GM18868 (cell line): ENCODE measurements around the gene PIAS1.
"Not testable (repeated sequence)": the region's sequence is repeated elsewhere in the genome, so short reads cannot be mapped to it uniquely, and the experiment has no call there.

Experiments used
- ATAC-seq: cut with Tn5 transposase; IDR thresholded peaks from one replicate; pipeline ENCODE4 v1.9.1; 2021; ENCODE audit warnings: mild to moderate bottlenecking, moderate library complexity; ENCODE audit not compliant: unreplicated experiment

The PIAS1 gene

GRCh38 chr15:68200016-68200861 lies 146.1 kb downstream of the PIAS1 start:
- ATAC-seq: no peak

GRCh38 chr15:68201153-68201878 lies 147.2 kb downstream of the PIAS1 start:
- ATAC-seq: no peak

DNA sequence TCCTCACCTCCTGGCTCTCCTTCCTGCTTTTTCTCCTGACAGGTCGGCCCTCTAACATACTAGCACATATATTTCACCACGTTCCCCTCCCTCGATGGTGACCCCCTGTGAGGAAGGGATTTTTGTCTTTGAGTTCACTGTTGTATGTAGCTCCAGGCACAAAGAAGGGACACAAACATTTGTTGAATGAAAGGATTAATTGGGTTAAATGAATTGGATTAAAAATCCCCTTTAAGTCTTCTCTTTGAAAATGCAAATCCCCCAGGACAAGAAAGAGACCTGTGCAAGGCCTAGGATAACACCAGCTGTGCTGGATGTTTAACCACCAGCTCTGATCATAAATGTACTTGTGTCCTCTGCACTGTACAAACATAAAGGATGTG lies 147.8 kb downstream of the PIAS1 start:
- no peak for ATAC-seq

GRCh38 chr15:68202994-68203393 lies 148.9 kb downstream of the PIAS1 start:
- ATAC-seq: not testable (repeated sequence)

- ATAC-seq: no peak
Measured at GRCh38 chr15:68203486-68203885, 149.4 kb downstream of the PIAS1 start.

DNA sequence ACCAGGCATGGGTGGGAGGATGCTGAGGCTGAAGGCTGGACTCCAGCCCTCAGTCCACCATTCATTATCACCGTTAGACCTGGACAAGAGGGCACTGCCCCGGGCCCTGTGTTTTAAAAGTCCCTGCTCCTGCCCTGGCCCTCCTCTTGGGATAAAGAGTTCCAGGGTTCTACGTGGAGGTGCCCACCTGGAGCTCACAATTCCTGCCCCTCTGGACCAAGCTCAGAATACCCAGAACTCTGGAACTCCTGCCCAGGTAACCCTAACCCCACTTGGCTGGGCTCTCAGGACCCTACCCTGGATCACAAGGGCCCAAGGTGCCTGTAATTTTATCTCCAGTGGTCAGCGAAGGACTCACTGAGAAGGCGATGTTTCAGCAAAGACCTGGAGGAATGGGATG lies 149.8 kb downstream of the PIAS1 start:
- no peak for ATAC-seq

DNA sequence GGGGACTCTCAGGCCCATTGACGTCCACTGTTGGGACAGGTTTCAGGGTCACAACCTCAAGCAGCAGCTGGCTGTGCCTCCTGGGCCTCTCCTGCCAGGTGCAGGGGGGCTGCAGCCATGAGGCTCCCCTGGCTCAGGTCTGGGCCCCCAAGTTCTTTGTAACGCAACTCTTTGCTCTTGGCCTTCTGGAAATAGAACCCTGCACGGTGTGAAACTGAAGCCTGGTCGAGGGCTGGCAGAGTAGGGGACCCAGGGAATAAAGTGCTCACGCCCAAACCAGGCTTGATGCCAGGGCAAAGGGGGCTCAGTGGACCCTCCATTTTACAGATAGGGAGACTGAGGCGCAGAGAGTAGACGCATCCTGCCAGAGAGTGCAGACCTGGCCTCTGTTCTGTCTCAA lies 150.2 kb downstream of the PIAS1 start:
- no peak for ATAC-seq

GRCh38 chr15:68204776-68205557 lies 150.9 kb downstream of the PIAS1 start, which contains the start of gene CALML4:
Gene CALML4 (minus strand): TSS chr15:68205332. CDS start chr15:68205247, 85 bp downstream.
- no peak for ATAC-seq

- no peak for ATAC-seq
Measured at GRCh38 chr15:68205558-68205944, 151.4 kb downstream of the PIAS1 start.

DNA sequence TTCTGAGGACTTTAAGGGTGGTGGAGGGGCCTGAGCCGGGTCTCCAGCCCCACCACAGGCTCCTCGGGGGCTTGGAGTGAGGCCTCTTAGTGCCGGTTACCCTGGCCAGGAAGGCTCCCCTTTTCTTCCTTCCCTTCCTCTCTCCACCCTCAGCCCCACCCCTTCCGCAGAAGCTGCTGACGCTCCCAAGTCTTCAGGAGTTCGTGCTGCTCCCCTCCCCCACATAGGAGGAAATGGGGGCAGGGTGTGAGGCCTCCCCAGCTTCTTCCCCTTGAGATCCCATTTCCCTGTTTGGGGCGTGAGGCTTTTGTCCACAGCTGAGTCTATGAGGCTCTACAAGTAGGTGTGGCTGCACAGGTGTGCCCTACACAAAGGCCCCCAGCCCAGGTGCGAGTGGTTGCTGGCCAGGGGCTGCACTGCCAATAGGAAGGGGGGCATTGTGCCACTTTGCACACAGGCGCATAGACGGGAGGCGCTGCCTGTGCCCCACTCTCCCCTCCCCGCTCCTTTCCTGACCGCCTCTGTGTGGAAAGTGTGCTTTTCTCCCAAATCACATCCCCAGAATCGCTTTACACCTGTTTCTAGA lies 151.9 kb downstream of the PIAS1 start:
- no peak for ATAC-seq

GRCh38 chr15:68206711-68207151 lies 152.6 kb downstream of the PIAS1 start:
- no peak for ATAC-seq

GRCh38 chr15:68207176-68207935 lies 153.2 kb downstream of the PIAS1 start:
- no peak for ATAC-seq

DNA sequence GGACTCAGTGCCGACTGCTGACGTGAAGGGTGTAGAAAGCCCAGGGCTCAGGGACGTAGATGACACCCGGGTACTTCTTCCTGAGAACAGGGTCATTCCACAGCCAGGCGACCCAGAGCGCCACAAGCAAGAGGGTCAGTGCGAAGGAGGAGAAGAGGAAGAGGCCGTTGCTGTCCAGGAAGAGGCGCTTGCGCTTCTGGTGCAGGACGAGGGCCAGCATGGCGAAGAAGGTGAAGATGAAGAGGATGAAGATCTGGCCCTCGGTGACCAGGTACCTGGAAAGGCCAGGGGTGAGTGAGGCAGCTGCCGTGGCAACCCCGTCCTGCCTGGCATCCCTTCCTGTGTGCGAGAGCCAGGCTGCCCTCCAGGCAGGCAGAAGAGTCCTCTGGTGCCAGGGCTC lies 154.0 kb downstream of the PIAS1 start:
- ATAC-seq: no peak

GRCh38 chr15:68208636-68209240 lies 154.6 kb downstream of the PIAS1 start:
- ATAC-seq: no peak

- no peak for ATAC-seq
Measured at GRCh38 chr15:68209272-68209671, 155.2 kb downstream of the PIAS1 start.

DNA sequence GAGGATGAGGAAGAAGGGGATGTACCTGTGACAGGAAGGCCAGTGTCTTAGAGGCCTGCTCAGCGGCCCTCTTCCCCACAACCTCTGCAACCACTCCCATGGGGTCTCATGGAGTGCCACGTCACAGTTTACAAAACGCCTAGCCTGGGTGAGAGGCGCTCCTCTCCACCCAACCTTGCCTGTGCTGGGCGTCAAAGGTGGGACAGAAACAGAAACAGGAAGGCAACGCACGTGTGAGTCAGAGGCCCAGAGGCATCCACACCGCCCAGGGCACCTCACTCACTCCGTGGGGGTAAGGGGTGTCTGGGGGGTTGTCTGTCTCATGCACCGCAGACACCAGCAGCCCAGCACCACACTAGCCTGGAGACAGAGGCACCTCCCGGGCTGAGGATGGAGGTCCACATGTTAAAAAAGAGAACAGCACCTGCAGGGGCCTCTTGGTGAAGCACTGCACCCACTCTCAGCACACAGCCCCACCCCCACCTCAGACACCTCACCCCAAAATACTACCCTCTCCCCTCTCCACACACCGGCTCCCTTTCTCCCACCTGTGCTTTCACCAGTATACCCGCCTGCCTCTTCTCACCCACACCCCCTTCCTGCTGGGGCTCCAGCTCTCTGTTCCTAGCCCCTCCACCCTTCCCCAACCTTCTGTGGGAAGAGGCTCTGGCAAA lies 155.8 kb downstream of the PIAS1 start:
- ATAC-seq: peak; percentile 70

GRCh38 chr15:68210409-68210756 lies 156.3 kb downstream of the PIAS1 start:
- ATAC-seq: no peak

DNA sequence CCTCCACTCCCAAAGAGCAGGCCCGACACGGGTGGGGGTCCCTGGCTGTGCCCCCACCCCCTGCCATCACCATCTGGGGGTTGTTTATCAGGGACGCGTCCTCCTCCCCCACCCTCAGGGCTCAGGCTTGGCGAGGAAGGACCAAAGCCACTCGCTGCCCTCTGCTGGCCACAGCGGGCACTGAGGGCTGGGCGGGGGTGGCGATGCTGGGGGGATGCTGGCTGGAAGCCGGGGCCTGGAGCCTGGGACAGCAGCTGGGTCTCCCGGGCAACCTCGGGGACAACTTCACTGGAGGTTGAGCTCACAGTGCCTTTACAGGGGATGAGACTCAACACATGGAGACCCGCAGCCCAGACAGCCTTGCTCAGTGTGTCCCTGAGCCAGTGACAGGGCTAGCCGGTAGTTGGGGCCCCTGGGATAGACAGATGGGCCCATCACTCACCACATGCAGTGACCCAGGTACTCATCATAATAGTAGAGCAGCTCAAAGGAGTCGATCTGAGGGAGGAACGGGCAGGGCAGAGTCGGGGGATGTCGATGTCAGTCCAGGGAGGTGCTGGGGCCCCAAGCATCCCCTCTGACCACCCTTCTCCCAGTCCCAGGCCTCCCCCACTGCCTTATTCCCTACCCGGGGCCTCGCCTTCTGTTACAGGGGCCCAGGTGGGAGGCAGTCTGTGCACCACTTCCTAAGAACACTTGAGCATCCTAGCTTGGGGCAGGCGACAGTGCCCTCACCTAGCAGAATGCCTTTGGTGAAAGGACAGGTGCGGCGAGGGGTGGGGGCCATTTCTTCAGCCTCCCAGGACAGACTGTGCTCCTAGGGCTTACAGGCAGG lies 156.9 kb downstream of the PIAS1 start:
- no peak for ATAC-seq
